ENCODE data around the gene CLEC4A.
"Not testable (repeated sequence)": the region's sequence is repeated elsewhere in the genome, so short reads cannot be mapped to it uniquely, and the experiment has no call there.

Gene CLEC4A

GRCh38 chr12:8134398-8134930 lies 11.0 kb downstream of the CLEC4A start:
- not testable (repeated sequence) for DNase-seq

- not testable (repeated sequence) for DNase-seq
Measured at GRCh38 chr12:8141647-8142046, 18.2 kb downstream of the CLEC4A start.

- no peak for DNase-seq
Measured at GRCh38 chr12:8143261-8143660, 19.8 kb downstream of the CLEC4A start.

- DNase-seq: no peak
Measured at GRCh38 chr12:8145754-8146441, 22.5 kb downstream of the CLEC4A start.

- DNase-seq: no peak
Measured at GRCh38 chr12:8146442-8146771, 23.0 kb downstream of the CLEC4A start.

- peak; percentile 4 for DNase-seq
Measured at GRCh38 chr12:8154526-8154925, 31.1 kb downstream of the CLEC4A start.

GRCh38 chr12:8156416-8156815 lies 33.0 kb downstream of the CLEC4A start:
- DNase-seq: no peak

- DNase-seq: no peak
Measured at GRCh38 chr12:8156845-8157244, 33.4 kb downstream of the CLEC4A start, which contains the start of gene ZNF705A. TSS of gene ZNF705A (plus strand) at chr12:8157015. CDS start at chr12:8172626, 15,611 bp downstream.

GRCh38 chr12:8157484-8158198 lies 34.2 kb downstream of the CLEC4A start:
- DNase-seq: no peak

GRCh38 chr12:8172911-8173310 lies 49.5 kb downstream of the CLEC4A start:
- DNase-seq: not testable (repeated sequence)

- DNase-seq: peak; percentile 66
Measured at GRCh38 chr12:8179989-8180585, 56.7 kb downstream of the CLEC4A start.

- DNase-seq: not testable (repeated sequence)
Measured at GRCh38 chr12:8181271-8181670, 57.9 kb downstream of the CLEC4A start.

GRCh38 chr12:8182923-8183322 lies 59.5 kb downstream of the CLEC4A start:
- not testable (repeated sequence) for DNase-seq

GRCh38 chr12:8183346-8183745 lies 59.9 kb downstream of the CLEC4A start:
- DNase-seq: not testable (repeated sequence)

GRCh38 chr12:8184206-8184605 lies 60.8 kb downstream of the CLEC4A start:
- DNase-seq: not testable (repeated sequence)

- not testable (repeated sequence) for DNase-seq
Measured at GRCh38 chr12:8188088-8188487, 64.7 kb downstream of the CLEC4A start.

All from CD4-positive, alpha-beta T cell treated with Interleukin-6 for 4 hours (primary cell).